Mesenteric fat pad (tissue), 1 donor: ENCODE measurements around the gene PEF1. TPM values are rescaled to one million over a fixed set of nuclear protein-coding genes. Genes with fewer than 3 reads are reported as not detected.

Source experiments
- DNase-seq: peaks from one replicate; pipeline ENCODE4 v3.0.0-alpha.2; 2020; ENCODE audit warnings: low spot score
- total RNA-seq: library from RNA; stranded (reverse); fragmentation: NEBNext Ultra II Directional; extraction: Animal tissue kit (Norgen Biotek cat#: 25700); gene quantifications from one replicate; pipeline ENCODE4 v1.2.1, GENCODE V29; 2021
- donor health status: DM: yes; HTN: yes; CAD: no.

PEF1 gene
- total RNA-seq, 1 donor from 2014 or later: 47.9 TPM

DNA sequence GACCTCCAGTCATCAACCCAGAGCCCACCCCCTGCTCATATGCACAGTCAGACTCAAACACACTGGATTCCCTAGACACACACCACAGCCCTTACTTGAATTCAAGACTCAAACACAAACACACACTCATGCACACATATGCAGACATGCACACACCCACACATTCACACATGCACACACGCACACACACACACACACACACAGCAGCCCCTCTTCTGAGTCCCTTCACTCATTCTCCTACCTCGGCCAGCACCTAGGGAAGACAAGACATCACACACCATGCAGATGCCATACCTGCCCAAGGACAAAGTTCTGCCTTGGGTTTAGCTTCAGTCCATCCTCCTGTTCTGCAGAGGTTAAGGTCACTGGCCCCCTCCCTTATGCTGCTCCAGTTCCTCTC lies 28.7 kb downstream of the PEF1 start:
- no peak for DNase-seq

DNA sequence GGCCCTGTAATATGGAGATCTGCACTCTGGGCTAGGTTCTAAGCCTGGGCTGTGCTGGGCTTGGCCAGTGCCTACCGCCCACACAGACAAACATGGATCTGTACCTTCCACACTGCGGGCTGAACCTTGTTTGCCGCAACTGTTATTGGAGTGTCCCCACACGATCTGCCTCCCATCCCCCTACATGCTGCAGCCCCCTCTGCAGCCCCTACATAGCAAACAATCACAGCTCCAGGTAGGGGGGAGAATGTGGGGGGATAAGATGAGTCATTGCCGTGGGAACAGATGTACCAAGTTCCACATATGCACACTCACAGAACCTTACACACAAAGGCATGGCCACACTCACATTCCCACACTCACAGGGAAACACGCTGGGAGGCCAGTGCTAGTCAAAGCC lies 29.3 kb downstream of the PEF1 start:
- no peak for DNase-seq

DNA sequence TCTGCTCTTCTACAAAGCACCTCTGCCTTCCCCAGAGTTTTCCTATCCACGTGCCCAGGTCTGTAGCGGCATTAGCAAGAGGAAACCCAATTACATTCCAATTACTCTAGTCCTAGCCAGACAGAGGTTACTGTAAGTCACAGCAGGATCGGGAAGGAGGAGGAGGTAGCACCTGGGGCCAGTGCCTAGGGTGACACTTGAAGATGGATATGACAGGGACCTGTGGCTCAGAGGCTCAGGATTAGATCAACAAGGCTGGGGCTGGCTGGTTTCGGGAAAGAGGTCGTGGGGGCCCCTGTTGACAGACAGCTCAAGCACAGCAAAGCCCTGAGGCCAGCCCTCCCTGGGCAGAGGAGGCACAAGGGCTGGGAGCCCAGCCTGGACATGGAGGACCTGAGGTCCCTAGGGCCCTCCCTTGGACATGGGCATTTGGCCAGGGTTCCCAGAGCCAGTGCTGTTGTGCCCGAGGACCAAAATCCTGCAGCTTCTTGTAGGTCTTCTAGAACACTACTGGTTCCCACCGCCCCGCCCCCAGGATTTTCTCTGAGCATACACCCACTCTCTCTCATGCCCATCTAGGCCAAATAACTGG lies 30.2 kb downstream of the PEF1 start:
- DNase-seq: no peak

DNA sequence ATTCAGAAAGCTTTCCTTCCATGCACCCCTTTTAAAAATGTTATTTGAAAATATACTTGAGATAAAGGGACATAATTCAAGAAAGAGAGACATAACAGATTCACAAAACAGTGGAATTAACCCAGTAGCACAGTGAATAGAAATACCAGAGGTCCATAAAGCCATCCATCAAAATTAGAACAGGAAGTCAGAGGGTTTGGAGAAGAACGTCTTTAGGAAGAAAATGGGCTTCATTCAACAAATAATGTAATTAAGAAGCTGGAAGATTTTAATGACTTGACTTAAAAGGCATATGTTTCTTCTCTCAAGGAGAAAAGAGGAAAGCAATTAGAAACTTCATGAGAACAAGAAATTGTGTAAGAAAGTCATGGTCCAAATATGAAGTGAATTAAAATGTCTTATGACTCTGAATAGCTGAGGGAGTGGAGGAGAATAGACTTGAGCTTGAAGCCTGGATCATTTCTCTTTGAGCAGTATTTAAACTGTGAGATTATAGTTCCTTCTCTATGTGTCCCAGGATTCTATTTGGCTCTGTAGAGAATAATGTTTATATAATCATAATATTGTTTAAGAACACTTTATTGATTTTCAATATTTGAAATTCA lies 35.1 kb downstream of the PEF1 start:
- DNase-seq: no peak

DNA sequence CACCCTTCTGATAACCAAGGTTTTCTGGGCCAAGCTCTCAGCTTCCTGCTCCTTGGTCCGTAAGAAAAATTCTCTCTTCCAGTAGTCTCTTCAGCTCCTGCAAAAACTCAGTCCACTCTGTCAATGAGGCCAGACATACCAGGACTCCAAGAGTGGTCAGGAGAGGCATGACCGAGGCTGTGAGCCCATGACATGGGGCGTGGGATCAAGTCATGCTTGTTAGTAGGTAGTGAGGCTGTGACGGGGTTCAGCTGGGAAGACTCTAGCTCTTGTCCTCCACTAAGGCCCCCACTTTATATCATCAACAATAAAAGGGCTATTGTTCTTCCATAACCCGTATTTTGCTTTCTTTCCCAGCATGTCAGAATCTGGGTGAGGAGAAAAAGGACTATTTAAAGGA lies 37.3 kb downstream of the PEF1 start:
- peak; percentile 59 for DNase-seq

DNA sequence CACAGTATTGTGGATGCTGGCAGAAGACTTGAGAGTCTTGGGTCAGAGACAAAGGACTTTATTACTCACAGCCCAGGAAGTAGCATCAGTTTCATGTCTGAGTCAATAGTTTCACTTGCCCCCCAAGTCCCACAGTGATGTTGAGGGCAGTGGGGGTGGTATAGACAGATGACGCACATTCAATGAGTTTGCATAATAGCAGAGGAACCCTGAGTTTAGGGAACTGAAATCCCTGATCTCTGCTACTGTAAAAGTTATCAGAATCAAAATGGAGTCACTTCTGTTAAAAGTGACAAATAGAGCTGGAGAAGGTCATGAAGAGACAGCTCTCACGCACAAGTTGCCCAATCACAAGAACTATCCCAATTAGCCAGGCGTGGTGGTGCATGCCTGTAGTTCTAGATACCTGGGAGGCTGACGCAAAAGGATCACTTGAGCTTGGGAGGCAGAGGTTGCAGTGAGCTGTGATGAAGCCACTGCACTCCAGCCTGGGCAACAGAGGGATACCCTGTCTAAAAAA lies 38.7 kb downstream of the PEF1 start:
- DNase-seq: peak; percentile 64

DNA sequence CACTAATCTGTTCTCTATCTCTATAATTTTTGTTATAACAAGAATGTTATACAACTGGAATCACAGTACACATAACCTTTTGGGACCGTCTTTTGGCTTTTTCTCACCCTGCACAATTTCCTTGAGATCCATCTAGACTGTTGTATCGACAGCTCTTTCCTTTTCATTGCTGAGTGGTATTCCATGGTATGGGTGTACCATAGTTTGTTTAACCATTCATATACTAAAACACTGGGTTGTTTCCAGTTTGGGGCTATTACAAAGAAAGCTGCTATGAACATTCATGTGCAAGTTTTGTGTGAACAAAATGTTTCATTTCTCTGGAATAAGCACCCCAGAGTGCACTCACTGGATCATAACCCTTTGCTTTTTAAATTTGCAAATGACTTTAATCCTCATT lies 42.6 kb downstream of the PEF1 start:
- DNase-seq: no peak

DNA sequence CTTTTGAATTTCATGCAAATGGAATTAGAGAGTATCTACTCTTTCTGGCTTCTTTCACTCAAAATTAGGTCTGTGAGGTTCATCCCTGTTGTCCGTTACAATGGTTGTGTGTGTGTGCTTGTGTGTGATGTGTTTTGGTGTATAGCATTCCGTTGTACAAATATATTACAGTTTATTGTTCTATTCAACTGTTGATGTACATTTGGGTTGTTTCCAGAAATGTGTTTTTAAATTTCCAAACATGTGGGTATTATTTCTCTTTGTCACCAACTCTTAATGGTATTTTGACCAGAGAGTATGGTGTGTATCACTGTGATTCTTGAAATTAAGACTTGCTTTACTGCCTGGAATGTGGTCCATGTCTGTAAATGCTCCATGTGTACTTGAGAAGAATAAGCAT lies 44.0 kb downstream of the PEF1 start:
- DNase-seq: no peak

DNA sequence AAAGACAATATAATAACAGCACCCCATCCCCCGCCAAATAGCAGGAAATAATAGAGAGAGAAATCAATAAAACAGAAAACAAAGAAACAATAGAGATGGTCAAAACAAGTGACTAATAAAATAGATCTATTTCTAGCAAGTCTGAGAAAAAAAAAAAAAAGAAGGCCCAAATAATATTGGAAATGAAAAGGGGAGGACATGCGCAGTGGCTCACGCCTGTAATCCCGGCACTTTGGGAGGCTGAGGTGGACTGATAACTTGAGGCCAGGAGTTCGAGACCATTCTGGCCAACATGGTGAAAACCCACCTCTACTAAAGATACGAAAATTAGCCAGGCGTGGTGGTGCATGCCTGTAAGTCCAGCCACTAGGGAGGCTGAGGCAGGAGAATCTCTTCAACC lies 45.7 kb downstream of the PEF1 start:
- DNase-seq: no peak

DNA sequence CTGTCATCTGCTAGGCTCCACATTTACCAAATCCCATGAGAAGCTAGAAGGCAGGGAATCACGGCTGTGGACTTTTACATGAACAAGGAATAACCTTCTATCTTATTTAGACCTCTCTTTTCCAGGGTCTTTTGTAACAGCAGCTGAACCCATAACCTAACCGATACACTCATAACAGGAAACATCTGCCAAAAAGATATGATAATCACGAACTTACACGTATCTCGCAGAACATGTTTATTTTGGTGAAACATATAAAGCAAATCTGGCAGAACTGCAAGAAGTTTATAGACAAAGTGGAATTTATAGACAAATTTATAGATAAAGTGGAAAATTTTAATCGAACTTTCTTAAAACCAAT lies 48.0 kb downstream of the PEF1 start:
- DNase-seq: no peak

DNA sequence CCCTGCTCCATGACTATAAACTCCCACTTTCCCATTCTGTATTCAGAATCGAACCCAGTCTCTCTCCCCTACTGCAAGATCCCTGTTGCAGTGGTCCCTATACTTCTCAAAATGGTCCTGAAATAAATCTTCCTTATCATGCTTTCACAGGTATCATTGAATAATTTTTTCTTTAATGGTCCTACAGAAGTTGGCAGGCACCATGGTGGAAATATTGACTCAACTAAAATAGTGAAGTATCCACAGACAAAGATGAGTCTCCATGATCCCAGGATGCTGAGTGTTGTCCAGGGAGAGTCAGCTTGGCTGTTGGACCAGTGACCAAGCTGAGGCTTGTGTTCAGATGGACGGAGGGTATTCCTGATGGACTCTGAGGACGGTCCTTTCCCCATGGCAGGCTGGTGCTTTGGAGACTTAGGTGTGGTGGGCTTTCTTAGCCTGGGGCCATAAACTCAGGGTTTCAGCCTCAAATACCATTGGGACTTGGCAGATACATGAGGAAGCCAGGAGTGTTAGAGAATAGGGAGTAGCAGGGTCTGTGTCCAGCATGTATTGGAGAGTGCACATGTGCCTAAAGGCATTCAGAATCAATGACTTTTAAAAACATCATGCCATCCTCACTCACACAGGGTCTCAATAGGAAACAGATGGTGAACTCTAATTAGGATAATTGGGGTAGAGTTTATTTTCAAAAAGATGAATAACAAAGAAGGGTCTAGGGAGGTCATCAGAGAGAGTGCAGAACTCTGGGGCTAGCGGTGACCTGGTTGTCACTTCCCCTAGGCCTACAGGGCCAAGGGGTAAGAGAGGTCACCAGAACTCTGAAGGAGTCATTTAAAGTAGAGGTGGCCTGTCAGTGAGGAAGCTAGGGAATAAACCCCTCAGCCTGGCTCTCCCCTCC lies 48.6 kb downstream of the PEF1 start:
- DNase-seq: peak; percentile 49

DNA sequence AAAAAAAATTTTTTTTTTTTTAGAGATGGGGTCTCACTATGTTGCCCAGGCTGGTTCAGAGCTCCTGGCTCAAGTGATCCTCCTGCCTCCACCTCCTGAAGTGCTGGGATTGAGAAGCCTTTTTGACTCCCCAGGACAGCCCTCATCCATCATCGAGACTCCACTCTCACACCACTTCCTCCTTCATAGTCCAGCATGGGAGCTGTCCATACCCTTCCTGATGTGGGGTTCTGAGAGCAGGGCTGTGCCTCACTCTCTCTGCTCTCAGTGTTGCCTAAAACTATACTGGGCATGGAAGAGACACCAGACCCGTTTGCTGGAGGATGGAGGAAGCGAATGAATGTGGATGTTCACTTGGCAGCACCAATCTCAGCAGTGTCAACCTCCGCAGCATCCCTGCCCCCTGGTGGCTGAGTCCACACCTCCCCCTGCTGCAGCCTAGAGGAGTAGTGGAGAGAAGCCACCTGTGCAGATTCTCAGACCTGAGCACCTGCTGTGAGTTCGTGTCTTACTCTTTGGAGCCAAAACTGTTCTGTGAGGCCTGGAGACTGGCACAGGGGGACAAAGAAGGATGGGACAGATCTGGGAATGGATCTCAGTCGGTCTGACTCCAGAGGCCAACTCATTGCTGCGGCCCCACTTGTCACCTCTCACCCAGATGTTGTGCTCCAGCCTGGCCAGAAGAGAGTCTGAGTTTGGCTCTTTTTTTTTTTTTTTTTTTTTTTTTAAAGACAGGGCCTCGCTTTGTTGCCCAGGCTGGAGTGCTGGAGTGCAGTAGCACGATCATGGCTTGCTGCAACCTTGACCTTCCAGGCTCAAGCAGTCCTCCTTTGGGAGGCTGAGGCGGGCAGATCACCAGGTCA lies 50.7 kb downstream of the PEF1 start:
- peak; percentile 93 for DNase-seq

DNA sequence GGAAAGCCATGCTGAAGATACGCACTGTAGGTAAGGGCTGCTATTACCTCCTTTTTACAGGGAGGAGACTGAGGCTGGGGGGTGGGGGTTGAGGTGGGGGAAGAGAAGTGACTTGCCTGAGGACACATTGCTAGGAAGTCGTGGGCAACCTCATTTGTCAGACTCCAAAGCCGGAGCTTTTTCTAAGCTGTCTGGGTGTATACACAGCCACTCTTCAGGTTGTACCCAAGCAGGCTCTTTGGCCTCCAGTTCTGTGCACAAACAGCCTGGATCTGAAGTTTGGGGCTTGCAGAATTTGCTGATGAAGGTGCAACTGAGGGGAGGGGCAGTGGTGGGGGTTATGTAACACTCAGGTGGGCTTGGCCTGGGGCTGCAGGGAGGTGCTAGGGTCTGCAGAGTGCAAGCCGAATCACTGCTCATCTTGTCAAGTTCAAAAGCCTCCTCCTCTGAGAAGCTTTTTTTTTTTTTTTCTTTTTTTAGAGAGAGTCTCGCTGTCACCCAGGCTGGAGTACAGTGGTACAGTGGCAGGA lies 51.5 kb downstream of the PEF1 start:
- no peak for DNase-seq

DNA sequence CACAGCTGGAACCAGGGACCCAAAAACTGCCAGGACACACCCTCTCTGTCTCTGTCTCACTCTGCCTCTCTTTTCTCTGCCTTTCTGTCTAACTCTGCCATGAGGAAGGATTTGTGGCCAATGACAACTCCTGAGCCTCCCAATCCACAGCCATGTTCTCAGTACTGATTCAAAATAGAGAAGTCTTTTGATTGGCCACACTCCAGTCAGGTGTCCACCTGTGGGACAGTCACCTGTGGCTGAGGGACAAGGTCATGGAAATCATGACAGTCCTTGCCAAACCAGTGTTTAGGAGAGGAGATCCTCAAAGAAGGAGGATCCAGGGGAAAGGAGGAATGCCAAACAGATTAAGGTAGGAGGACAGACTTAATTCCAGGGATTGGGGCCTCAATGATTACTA lies 52.5 kb downstream of the PEF1 start:
- DNase-seq: no peak

DNA sequence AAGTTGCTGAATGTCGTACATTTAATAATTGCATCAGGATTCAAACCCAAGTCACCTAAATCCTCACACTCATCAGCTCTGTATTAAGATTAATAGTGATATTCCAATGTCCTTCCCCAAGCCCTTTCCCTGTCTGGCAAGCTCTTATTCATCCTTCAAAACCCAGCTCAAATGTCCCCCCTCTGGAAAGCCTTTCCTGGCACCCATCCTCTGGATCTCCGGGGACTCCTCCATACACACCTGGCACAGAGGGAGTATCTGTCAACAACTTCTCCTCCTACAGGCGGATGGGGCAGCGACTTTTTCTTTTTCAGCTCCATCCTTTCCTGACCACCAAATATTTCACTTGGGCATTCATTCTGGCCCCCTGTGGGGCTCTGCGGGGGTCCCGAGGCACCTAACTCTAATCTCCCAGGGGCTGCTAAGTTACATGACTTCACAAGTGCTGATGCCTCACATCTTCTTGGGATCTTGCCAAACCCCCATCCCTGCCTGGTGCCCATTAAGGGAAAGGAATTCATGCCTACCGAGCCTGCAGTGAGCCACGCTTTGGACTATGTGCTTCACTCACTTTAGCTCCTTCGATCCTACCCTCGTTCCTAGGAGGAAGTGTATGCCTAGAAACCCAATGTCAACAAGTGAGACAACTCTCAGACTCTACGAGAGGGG lies 53.1 kb downstream of the PEF1 start:
- DNase-seq: peak; percentile 83

DNA sequence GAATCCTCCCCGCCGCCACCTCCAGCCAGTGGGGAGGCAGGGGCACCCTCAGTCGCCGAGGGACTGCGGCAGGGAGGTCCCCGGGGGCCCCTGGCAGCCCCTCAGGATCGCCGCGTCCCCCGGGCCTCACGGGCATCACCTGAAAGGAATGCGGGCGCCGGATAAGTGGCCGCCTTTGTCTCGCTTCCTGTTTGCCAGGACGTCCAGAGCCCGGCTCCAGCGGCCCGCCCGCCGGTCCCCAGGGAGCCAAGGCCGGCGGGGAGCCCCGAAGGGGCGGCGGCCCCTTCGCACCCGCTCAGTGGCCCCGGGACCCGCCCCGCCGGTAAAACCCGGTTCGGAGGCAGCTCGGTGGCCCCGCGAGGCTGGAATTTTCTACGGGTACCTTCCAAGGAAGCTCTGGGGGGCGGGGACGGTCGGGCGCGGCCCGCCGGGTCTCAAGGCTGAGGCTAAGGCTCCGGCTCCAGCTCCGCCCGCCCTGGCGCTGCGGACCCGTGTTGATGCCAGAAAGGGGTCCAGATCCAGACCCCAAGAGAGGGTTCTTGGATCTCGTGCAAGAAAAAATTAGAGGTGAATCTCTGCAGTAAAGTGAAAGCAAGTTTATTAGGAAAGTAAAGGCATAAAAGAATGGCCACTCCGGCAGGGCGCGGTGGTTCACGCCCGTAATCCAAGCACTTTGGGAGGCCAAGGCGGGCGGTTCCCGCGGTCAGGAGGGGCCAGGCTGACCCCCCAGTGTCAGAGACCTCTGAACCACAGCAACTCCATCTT lies 55.7 kb downstream of the PEF1 start:
- DNase-seq: peak; percentile 91

DNA sequence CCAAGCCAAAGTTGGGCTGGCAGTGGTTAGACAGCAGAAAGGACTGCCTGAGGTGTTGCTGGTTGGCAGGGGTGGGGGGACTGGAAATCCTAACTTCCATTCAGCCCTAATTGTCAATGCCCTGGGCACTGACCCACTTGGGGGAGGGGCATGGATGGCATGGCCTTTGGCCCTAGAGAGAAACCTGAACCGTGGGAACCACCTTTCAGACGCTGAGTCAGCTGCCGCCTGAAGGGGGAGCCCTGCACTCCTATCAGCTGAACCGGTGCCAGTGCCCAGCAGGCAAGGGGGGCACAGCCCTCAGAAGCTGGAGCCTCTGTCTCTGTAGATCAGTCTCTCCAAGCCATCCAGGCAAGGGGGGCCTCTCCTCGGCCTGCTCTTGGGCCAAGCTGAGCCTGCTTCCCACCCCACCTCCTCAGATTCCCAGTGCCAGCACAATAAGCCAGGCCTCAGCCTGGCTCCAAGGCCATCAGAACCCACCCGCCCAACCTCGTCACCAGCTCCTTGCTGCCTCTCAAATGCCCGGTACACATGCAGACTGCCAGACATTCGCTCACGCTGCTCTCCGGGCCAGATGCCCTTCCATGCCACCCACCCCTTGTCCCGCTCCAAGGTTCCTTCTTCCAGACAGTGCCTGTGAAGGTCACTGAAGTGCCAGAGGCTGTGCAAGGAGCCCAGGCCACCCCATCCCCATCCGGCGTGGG lies 56.8 kb downstream of the PEF1 start:
- peak; percentile 90 for DNase-seq

DNA sequence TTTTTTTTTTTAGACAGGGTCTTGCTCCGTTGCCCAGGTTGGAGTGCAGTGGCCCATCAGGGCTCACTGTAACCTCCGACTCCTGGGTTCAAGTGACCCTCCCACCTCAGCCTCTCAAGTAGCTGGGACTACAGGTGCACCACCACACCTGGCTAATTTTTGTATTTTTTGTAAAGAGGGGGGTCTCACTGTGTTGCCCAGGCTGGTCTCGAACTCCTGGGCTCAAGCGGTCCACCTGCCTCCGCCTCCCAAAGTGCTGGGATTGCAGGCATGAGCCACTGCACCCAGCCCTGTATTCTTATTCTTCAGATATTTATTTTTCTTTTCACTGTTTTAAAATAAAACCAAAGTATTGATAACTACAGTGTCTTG lies 57.4 kb downstream of the PEF1 start:
- DNase-seq: peak; percentile 35
